HG03558 (cell line): ENCODE data around the gene HLA-DMA.

ENCODE experiments used
- ATAC-seq: cut with Tn5 transposase; IDR thresholded peaks from one replicate; pipeline ENCODE4 v1.9.1; 2021; ENCODE audit warnings: moderate number of reproducible peaks; ENCODE audit not compliant: unreplicated experiment; ENCODE audit errors: extremely low read depth

The HLA-DMA gene

GRCh38 chr6:32952817-32953739 lies at the start of gene HLA-DMA:
HLA-DMA (minus strand) TSS chr6:32953097; CDS start chr6:32953036, 61 bp downstream.
- peak; percentile 71 for ATAC-seq

GRCh38 chr6:33001685-33002084 lies 48.8 kb upstream of the HLA-DMA start:
- no peak for ATAC-seq

GRCh38 chr6:33000055-33000454 lies 47.2 kb upstream of the HLA-DMA start:
- no peak for ATAC-seq

GRCh38 chr6:32995448-32995847 lies 42.6 kb upstream of the HLA-DMA start:
- ATAC-seq = no peak

- no peak for ATAC-seq
These were observed 40.6 kb upstream of the HLA-DMA start for GRCh38 chr6:32993363-32993973.

GRCh38 chr6:32991972-32992371 lies 39.1 kb upstream of the HLA-DMA start:
- no peak for ATAC-seq

- ATAC-seq = no peak
These were observed 36.5 kb upstream of the HLA-DMA start for GRCh38 chr6:32989368-32989767.

- ATAC-seq = no peak
These were observed 31.9 kb upstream of the HLA-DMA start for GRCh38 chr6:32984622-32985389.

- no peak for ATAC-seq
These were observed 31.2 kb upstream of the HLA-DMA start for GRCh38 chr6:32983964-32984621.

- no peak for ATAC-seq
These were observed 30.6 kb upstream of the HLA-DMA start for GRCh38 chr6:32983493-32983848.

- ATAC-seq = no peak
These were observed 30.0 kb upstream of the HLA-DMA start for GRCh38 chr6:32982702-32983492.

GRCh38 chr6:32982084-32982701 lies 29.3 kb upstream of the HLA-DMA start:
- ATAC-seq = no peak

GRCh38 chr6:32980488-32981038 lies 27.7 kb upstream of the HLA-DMA start:
- ATAC-seq = no peak

GRCh38 chr6:32979720-32980487 lies 27.0 kb upstream of the HLA-DMA start:
- no peak for ATAC-seq

GRCh38 chr6:32977953-32978324 lies 25.0 kb upstream of the HLA-DMA start:
- ATAC-seq = no peak

GRCh38 chr6:32977272-32977952 lies 24.5 kb upstream of the HLA-DMA start:
- no peak for ATAC-seq

- ATAC-seq = no peak
These were observed 23.6 kb upstream of the HLA-DMA start for GRCh38 chr6:32976334-32977069.
